ENCODE data around the gene CNOT6.
"Not testable (repeated sequence)": the region's sequence is repeated elsewhere in the genome, so short reads cannot be mapped to it uniquely, and the experiment has no call there.

The CNOT6 gene

GRCh38 chr5:180494060-180494509, at the start of gene CNOT6:
TSS of gene CNOT6 (plus strand) at chr5:180494379. CDS start at chr5:180529277, 34,898 bp downstream.
- peak; percentile 84 to 89 for DNase-seq (ENCODE audit: low read depth in 2 of 2)

- no peak for DNase-seq (ENCODE audit: low read depth in 2 of 2)
Observed at GRCh38 chr5:180454752-180455151, 39.4 kb upstream of the CNOT6 start.

GRCh38 chr5:180455872-180456271, 38.3 kb upstream of the CNOT6 start:
- DNase-seq (ENCODE audit: low read depth in 2 of 2) = no peak

GRCh38 chr5:180456792-180457191, 37.4 kb upstream of the CNOT6 start:
- no peak for DNase-seq (ENCODE audit: low read depth in 2 of 2)

GRCh38 chr5:180458852-180459673, 35.1 kb upstream of the CNOT6 start:
- not testable (repeated sequence) for DNase-seq (ENCODE audit: low read depth in 2 of 2)

GRCh38 chr5:180459674-180460142, 34.5 kb upstream of the CNOT6 start:
- DNase-seq (ENCODE audit: low read depth in 2 of 2) = not testable (repeated sequence)

GRCh38 chr5:180460834-180461233, 33.3 kb upstream of the CNOT6 start:
- DNase-seq (ENCODE audit: low read depth in 2 of 2) = no peak

GRCh38 chr5:180461303-180461702, 32.9 kb upstream of the CNOT6 start:
- DNase-seq (ENCODE audit: low read depth in 2 of 2) = no peak

- DNase-seq (ENCODE audit: low read depth in 2 of 2) = no peak
Observed at GRCh38 chr5:180463216-180463900, 30.8 kb upstream of the CNOT6 start.

GRCh38 chr5:180463916-180464602, 30.1 kb upstream of the CNOT6 start:
- DNase-seq (ENCODE audit: low read depth in 2 of 2) = no peak

- DNase-seq (ENCODE audit: low read depth in 2 of 2) = no peak
Observed at GRCh38 chr5:180464603-180464970, 29.6 kb upstream of the CNOT6 start.

GRCh38 chr5:180465052-180465451, 29.1 kb upstream of the CNOT6 start:
- not testable (repeated sequence) for DNase-seq (ENCODE audit: low read depth in 2 of 2)

GRCh38 chr5:180466316-180466715, 27.9 kb upstream of the CNOT6 start:
- no peak for DNase-seq (ENCODE audit: low read depth in 2 of 2)

- no peak for DNase-seq (ENCODE audit: low read depth in 2 of 2)
Observed at GRCh38 chr5:180467028-180467975, 26.9 kb upstream of the CNOT6 start.

- DNase-seq (ENCODE audit: low read depth in 2 of 2) = no peak
Observed at GRCh38 chr5:180467989-180468731, 26.0 kb upstream of the CNOT6 start.

GRCh38 chr5:180468732-180469585, 25.2 kb upstream of the CNOT6 start:
- DNase-seq (ENCODE audit: low read depth in 2 of 2) = no peak

- no peak for DNase-seq (ENCODE audit: low read depth in 2 of 2)
Observed at GRCh38 chr5:180469586-180469865, 24.7 kb upstream of the CNOT6 start.

GRCh38 chr5:180469866-180470265, 24.3 kb upstream of the CNOT6 start:
- DNase-seq (ENCODE audit: low read depth in 2 of 2) = no peak

GRCh38 chr5:180470361-180470760, 23.8 kb upstream of the CNOT6 start:
- DNase-seq (ENCODE audit: low read depth in 2 of 2) = no peak
